Erythroblast (primary cell): ENCODE measurements around the gene SHANK2.

Experiments
- DNase-seq, 2 experiments: peaks; one replicate each; lab custom pipeline; 2025; lab: John Stamatoyannopoulos, UW
- GATA1 ChIP-seq: IDR thresholded peaks from 2 replicates; pipeline ENCODE4 v1.6.1; 2011; ENCODE audit warnings: low read depth, mild to moderate bottlenecking, control low read depth, low read length, moderate library complexity
- POLR2A ChIP-seq: IDR thresholded peaks from 2 replicates; pipeline ENCODE4 v1.6.1; 2011; ENCODE audit warnings: mild to moderate bottlenecking, low read length

The SHANK2 gene

GRCh38 chr11:71212871-71213559, 39.4 kb downstream of the SHANK2 start:
- no peak for TF ChIP-seq POLR2A
- TF ChIP-seq GATA1: no peak
- DNase-seq: no peak

- no peak for DNase-seq
- TF ChIP-seq GATA1 (no peak), POLR2A (no peak)
These were observed 40.7 kb downstream of the SHANK2 start for GRCh38 chr11:71211631-71212030.

- TF ChIP-seq POLR2A (no peak), GATA1 (no peak)
- DNase-seq: no peak
These were observed 41.5 kb downstream of the SHANK2 start for GRCh38 chr11:71210861-71211260.

GRCh38 chr11:71209656-71210055, 42.7 kb downstream of the SHANK2 start:
- DNase-seq: no peak
- TF ChIP-seq POLR2A (no peak), GATA1 (no peak)

GRCh38 chr11:71209181-71209580, 43.2 kb downstream of the SHANK2 start:
- no peak for DNase-seq
- TF ChIP-seq POLR2A: no peak
- TF ChIP-seq GATA1: no peak

GRCh38 chr11:71208011-71208774, 44.2 kb downstream of the SHANK2 start:
- DNase-seq: no peak
- TF ChIP-seq GATA1 (no peak), POLR2A (no peak)

- DNase-seq: no peak
- TF ChIP-seq POLR2A: no peak
- no peak for TF ChIP-seq GATA1
These were observed 44.8 kb downstream of the SHANK2 start for GRCh38 chr11:71207563-71207962.

- no peak for TF ChIP-seq POLR2A
- TF ChIP-seq GATA1: no peak
These were observed 46.2 kb downstream of the SHANK2 start for GRCh38 chr11:71206186-71206585.

GRCh38 chr11:71204748-71205664, 47.4 kb downstream of the SHANK2 start:
- TF ChIP-seq GATA1 (no peak), POLR2A (no peak)
- DNase-seq: no peak

More at GRCh38 chr11:71206186-71206585, 46.2 kb downstream of the SHANK2 start:
- no peak for DNase-seq

GRCh38 chr11:71204294-71204693, 48.1 kb downstream of the SHANK2 start:
- no peak for TF ChIP-seq POLR2A
- no peak for TF ChIP-seq GATA1
- DNase-seq: no peak

- DNase-seq: no peak
- TF ChIP-seq POLR2A (no peak), GATA1 (no peak)
These were observed 48.7 kb downstream of the SHANK2 start for GRCh38 chr11:71203681-71204080.

GRCh38 chr11:71202966-71203365, 49.4 kb downstream of the SHANK2 start:
- TF ChIP-seq GATA1: no peak
- TF ChIP-seq POLR2A: no peak
- DNase-seq: no peak

- no peak for DNase-seq
- TF ChIP-seq GATA1 (no peak), POLR2A (no peak)
These were observed 49.8 kb downstream of the SHANK2 start for GRCh38 chr11:71202598-71202944.
